Activated CD4-positive, CD25-positive, alpha-beta regulatory T cell treated with anti-CD3 and anti-CD28 coated beads, Interleukin-2, amount 50 U/mL, for 72 hours (primary cell): ENCODE measurements around the gene CALM1.
"Not testable (repeated sequence)": the region's sequence is repeated elsewhere in the genome, so short reads cannot be mapped to it uniquely, and the experiment has no call there.

Experiments used
- DNase-seq: peaks from one replicate; pipeline ENCODE4 v3.0.0; 2021

CALM1 gene

DNA sequence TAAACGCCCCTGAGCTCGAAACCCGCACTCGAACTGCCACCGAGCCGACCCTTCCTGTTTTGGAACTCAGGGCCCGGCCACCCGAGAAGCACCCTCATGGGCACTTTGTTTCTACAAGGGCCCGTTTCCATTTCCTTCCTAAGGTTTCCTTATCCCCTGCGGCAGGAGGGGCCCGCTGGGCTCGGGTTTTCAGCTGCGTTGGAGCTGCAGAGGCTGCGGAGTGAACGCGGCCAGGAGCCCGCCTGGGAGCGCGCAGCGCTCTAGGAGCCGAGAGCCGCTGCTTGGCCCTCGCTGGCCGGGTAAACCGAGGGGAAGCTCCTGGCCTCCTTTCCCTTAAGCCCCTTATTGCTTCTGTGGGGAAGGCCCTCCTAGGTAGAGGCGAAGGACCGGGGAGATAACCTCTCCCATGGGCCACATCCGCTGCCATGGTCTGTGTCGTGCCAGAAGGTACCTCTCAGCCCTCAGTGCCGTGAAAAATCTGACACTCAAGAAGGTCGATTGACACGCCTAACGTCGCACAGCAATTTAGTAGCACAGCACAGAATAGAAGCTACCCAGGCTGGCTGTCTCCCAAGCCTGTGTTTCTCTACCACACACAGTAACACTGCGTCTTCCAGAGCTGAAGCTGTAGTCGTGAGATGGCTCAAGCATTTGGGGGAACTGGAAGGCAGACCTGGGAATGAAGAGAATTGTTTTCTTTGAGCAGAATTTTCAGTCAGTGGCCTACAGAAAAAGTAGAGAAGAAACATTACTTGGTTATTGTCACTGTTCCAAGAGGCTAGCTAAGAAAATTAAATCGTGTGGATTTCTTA is 12.9 kb upstream of the CALM1 start:
- peak; percentile 68 for DNase-seq

DNA sequence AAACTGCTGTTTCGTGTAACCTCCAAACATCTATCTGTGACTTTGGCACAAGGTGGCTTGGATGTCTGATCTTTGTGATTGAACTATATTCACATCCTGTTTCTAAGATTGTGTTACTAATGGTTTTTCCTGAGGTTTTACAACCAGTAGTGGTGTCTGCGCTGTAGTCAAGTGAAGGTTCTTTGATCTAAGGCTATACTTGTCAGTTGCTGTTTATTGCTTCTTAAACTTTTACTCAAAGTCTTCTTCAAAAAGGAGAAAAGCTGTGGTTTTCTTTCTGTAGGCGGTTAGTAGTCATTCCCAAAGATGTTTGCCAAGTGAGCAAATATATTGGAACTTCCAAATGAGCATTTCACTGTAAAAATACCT is 12.3 kb upstream of the CALM1 start:
- DNase-seq = no peak

- no peak for DNase-seq
Observed at GRCh38 chr14:90386321-90386720, 10.5 kb upstream of the CALM1 start.

DNA sequence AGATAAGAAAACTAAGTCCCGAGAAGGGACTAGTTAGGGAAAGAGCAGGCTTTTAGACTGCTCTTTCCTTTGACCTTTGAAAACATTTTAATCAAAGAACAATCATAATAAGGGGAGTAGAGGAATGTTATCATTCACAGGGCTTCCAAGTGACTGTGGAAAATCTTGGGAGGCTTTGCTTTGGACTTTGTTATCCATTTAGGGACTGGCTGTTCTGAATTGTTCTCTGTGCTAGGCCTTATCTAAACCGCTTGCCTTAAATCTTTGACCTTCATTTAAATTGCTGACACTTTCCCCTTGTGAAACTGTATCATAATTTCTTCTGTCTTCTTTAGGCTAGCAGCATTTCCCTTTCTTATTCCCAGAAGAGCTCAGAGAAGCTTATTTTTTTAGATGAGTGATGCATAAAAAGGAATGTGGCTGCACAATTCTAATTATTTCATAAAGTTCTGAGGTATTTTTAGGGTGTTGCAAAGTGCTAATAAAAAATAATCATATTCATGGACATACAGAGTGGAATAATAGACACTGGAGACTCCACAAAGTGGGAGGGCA is 9.5 kb upstream of the CALM1 start:
- DNase-seq = no peak

- no peak for DNase-seq
Observed at GRCh38 chr14:90388437-90388836, 8.4 kb upstream of the CALM1 start.

DNA sequence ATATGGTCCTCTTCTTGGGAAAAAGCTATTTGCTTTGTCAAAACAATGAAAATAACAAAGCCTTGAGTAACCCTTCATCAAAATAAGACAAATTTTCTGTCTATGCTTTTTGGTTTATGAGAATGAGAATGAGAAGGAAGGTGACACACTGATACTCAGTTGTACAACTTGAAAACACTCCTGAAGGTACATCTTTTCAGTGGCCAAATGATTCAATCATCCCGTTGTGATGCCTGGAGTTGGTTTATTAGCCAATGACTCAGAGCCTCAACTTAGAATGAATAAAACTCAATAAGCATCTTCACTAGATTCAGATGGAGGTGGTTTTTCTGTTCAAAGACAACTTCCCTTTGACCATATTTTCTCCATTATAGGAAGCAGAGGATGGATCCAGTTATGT is 7.8 kb upstream of the CALM1 start:
- no peak for DNase-seq

GRCh38 chr14:90393966-90394365 is 2.9 kb upstream of the CALM1 start:
- DNase-seq = no peak

DNA sequence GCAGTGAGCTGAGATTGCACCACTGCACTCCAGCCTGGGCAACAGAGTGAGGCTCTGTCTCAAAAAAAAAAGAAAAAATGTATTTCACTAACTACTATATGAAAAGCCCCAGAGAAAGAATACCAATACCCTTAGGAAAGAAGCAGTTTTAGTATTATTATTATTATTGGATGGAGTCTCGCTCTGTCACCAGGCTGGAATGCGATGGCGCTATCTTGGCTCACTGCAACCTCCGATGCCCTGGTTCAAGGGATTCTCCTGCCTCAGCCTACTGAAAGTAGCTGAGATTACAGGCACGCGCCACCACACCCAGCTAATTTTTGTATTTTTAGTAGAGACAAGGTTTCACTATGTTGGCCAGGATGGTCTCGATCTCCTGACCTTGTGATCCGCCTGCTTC is 2.0 kb upstream of the CALM1 start:
- not testable (repeated sequence) for DNase-seq

DNA sequence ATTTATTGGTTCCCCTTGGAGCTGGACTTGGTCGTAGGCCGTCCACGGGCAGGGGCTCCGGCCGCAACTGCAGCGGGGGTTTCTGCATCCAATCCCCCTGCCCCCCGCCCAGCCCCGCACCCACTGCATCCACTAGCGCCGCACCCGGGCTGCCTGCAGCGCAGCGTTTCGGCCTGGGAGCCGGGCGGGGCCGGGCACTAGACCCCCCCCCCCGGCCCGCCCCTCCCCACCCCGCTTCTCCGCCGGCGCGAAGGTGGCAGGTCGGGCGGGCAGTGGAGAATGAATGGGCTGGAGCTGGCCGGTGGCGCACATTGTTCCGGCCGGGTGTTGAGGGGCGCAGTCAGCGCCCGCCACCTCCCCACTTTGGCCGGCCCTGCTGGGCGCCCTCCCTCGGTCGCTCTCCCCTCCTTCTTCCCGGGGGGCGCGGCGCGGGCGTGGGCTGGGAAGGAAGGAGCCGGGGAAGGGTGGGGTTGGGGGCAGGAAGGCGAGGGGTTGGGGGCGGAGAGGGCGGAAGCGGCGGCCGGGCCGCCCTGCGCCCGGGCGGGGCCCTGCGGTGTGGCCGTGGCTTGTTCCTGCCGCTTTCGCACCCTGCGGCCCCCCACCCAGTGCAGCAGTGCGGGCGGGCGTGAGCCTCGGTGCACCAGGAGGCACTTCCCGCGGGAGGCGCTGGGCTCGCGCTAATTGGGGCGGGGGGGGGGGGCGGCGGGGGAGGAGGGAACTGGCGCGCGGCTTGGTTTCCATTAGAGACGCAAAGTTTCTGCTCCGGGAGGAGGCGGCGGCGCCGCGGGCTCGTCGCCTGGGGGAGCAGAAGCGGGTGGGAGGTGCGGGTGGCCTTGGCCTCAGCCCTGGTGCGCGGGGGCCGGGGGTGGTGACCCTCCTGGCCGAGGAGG is 841 bp downstream of the CALM1 start:
- peak; percentile 69 for DNase-seq

GRCh38 chr14:90398315-90398839 is 1.5 kb downstream of the CALM1 start:
- peak; percentile 65 for DNase-seq

DNA sequence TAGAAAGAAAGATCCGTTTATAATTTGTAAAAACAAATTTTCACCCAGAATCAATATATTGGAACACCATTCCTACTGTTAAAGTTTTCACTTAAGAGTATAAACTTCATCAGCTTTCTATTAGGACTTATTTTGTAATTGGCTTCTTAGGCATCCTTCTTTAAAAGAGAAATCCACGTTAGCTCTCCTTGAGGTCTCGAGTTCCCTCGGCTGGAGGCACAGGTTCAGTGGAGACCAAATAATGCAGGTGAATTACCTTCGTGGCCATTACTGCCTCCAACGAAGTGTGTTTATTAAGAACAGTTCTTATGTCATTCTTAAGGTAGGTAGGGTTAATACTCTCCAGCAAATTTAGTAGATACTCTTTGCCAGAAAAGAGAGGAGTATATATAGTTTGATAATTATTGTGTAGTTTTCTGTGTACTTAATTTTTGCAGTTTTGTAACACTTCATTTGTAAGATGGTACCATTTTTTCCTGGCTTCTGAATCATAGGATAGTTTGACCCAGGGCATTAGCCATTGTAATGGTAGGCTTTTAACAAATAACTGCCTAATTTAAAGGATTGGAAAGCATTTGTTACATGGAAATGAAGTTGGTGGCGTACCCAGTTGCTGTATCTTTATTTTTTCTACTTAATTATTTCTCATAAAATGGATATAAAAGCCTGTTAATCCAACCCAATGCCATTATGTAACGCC is 2.2 kb downstream of the CALM1 start:
- no peak for DNase-seq

GRCh38 chr14:90399541-90400444 is 3.0 kb downstream of the CALM1 start:
- DNase-seq = peak; percentile 80

DNA sequence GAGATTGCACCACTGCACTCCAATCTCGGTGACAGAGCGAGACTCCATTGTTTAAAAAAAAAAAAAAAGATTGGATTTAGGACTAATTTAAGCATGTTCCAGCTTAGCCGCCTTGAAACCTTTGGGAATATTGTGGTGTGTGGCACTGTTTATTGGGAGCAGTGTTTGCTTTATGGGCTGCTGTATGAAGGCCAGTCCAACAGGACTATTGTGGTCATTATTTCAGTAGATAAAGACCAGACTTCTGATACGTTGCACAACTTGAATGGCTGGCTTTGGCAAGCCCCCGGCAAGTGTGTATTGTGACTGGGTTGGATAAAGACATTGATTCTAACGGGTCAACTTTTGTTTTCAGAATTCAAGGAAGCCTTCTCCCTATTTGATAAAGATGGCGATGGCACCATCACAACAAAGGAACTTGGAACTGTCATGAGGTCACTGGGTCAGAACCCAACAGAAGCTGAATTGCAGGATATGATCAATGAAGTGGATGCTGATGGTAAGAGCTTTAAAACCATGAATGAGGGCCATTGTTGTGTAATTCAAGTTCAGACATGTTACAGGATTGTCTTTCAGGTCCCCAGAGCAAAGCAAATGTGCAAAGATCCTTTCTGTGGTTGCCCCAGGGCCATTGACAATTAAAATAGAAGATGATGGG is 4.2 kb downstream of the CALM1 start:
- no peak for DNase-seq

- DNase-seq = no peak
Observed at GRCh38 chr14:90402016-90402415, 5.2 kb downstream of the CALM1 start.

DNA sequence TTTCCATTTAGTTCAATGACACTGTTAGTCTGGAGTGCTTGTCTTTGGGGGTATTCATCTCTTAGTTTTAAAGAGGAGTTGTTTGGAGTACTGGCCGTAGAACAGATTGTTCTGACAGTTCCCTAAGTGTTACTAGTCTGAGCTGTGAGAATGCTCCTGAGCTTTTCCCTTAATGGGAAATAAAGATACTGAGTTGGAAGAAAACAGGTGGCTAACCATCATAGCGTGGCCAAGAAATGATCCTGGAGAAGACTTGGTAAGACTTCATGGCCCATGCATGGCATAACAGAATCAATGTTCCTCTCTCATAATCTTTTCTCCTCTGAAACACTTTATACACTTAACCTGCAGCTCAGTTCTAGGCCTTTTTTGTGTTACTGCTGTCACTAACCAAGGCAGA is 6.2 kb downstream of the CALM1 start:
- no peak for DNase-seq

DNA sequence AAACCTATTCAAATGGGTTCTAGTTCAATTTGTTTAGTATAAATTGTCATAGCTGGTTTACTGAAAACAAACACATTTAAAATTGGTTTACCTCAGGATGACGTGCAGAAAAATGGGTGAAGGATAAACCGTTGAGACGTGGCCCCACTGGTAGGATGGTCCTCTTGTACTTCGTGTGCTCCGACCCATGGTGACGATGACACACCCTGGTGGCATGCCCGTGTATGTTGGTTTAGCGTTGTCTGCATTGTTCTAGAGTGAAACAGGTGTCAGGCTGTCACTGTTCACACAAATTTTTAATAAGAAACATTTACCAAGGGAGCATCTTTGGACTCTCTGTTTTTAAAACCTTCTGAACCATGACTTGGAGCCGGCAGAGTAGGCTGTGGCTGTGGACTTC is 8.3 kb downstream of the CALM1 start:
- DNase-seq = no peak

DNA sequence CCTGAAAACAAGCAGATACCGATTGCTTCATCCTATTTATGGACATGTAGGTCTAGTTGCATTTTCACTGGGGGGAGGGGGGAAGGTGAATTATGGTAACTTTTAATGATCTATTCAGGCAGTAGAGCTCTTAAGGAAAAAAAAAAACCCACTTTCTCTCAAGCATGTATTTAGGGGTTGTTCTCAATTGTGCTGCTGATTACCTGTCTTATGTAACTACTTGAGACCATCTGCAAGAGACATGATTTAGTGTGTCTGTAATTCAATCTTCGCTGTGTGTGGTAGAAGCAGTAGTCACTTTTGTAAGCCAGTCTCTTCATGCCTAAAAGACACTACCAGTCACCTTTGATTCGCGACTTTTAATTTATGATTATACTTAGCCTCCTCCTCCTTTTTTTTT is 8.9 kb downstream of the CALM1 start:
- DNase-seq = no peak

- no peak for DNase-seq
Observed at GRCh38 chr14:90406384-90406798, 9.6 kb downstream of the CALM1 start.

GRCh38 chr14:90407230-90407629 is 10.4 kb downstream of the CALM1 start:
- no peak for DNase-seq

GRCh38 chr14:90408713-90409112 is 11.9 kb downstream of the CALM1 start:
- DNase-seq = no peak

- no peak for DNase-seq
Observed at GRCh38 chr14:90409209-90409730, 12.4 kb downstream of the CALM1 start.
